Neural progenitor cell (in vitro differentiated cells): Measurements from ENCODE around the gene RBBP8NL. TPM values are rescaled to one million over a fixed set of nuclear protein-coding genes. Genes with fewer than 3 reads are reported as not detected.

Experiments used
- DNase-seq: peaks from one replicate; pipeline ENCODE4 v3.0.0-alpha.2; 2016; ENCODE audit warnings: low spot score
- H2AFZ ChIP-seq: fragments of 200-600 bp; sonication (generic); replicated peaks from 2 replicates; pipeline ENCODE4 v1.6.1; 2016; ENCODE audit warnings: antibody characterized with exemption
- H3F3A ChIP-seq: fragments of 200-600 bp; sonication (generic); 2 replicates; pipeline ENCODE4 v1.6.1; 2016; ENCODE audit warnings: antibody characterized with exemption, low read depth
- H3K27ac ChIP-seq: fragments of 200-600 bp; sonication (generic); 2 replicates; pipeline ENCODE4 v1.5.1; 2016; ENCODE audit warnings: mild to moderate bottlenecking
- H3K27me3 ChIP-seq: fragments of 200-600 bp; sonication (generic); 2 replicates; pipeline ENCODE4 v1.6.1; 2016; ENCODE audit warnings: mild to moderate bottlenecking, moderate library complexity
- H3K36me3 ChIP-seq: fragments of 200-600 bp; sonication (generic); 2 replicates; pipeline ENCODE4 v1.5.1; 2016
- H3K4me1 ChIP-seq: fragments of 200-600 bp; sonication (generic); 2 replicates; pipeline ENCODE4 v1.6.1; 2016; ENCODE audit warnings: mixed run types
- H3K4me2 ChIP-seq: fragments of 200-600 bp; sonication (generic); 2 replicates; pipeline ENCODE4 v1.6.1; 2016
- H3K4me3 ChIP-seq: fragments of 200-600 bp; sonication (generic); 2 replicates; pipeline ENCODE4 v1.5.1; 2016
- H3K79me2 ChIP-seq: fragments of 200-600 bp; sonication (generic); 2 replicates; pipeline ENCODE4 v1.6.1; 2016; ENCODE audit warnings: low read depth
- H3K9ac ChIP-seq: fragments of 200-600 bp; sonication (generic); 2 replicates; pipeline ENCODE4 v1.6.1; 2016
- H3K9me3 ChIP-seq: fragments of 200-600 bp; sonication (generic); 2 replicates; pipeline ENCODE4 v1.5.1; 2016; ENCODE audit warnings: low read depth
- H4K20me1 ChIP-seq: fragments of 200-600 bp; sonication (generic); 2 replicates; pipeline ENCODE4 v1.6.1; 2016; ENCODE audit warnings: low read depth
- H3K27ac Mint-ChIP-seq: 3 replicates; pipeline ENCODE4 v1.8.0; 2021; ENCODE audit warnings: mixed read lengths
- H3K27me3 Mint-ChIP-seq: 2 replicates; pipeline ENCODE4 v1.8.0; 2022; ENCODE audit warnings: low read depth, mild to moderate bottlenecking, inconsistent platforms, moderate library complexity, mixed read lengths; ENCODE audit not compliant: insufficient read depth
- H3K36me3 Mint-ChIP-seq: 3 replicates; pipeline ENCODE4 v1.8.0; 2021; ENCODE audit warnings: mixed read lengths
- H3K4me1 Mint-ChIP-seq: 3 replicates; pipeline ENCODE4 v1.8.0; 2021; ENCODE audit warnings: mixed read lengths
- H3K4me3 Mint-ChIP-seq: 3 replicates; pipeline ENCODE4 v1.8.0; 2021; ENCODE audit warnings: mild to moderate bottlenecking, moderate library complexity, mixed read lengths
- H3K9me3 Mint-ChIP-seq: 3 replicates; pipeline ENCODE4 v1.8.0; 2020; ENCODE audit warnings: mixed read lengths
- CTCF ChIP-seq: fragments of 200-600 bp; sonication (generic); IDR thresholded peaks from 2 replicates; pipeline ENCODE4 v1.5.1; 2017; ENCODE audit warnings: antibody characterized with exemption, mild to moderate bottlenecking
- EZH2 ChIP-seq: fragments of 200-600 bp; sonication (generic); IDR thresholded peaks from 2 replicates; pipeline ENCODE4 v1.6.1; 2017; ENCODE audit warnings: antibody characterized with exemption, mild to moderate bottlenecking, moderate library complexity
- EZH2phosphoT487 ChIP-seq: fragments of 200-600 bp; sonication (generic); IDR thresholded peaks from 2 replicates; pipeline ENCODE4 v1.6.1; 2017; ENCODE audit warnings: antibody characterized with exemption
- total RNA-seq: library from RNA; depleted of rRNA; stranded (reverse); fragments of >200 nt; gene quantifications from 2 replicates; pipeline ENCODE4 v1.2.3, GENCODE V29; 2015; ENCODE audit warnings: low replicate concordance

Gene RBBP8NL
- total RNA-seq, 1 donor from 2014 or later: not detected

- H3K4me1 Mint-ChIP-seq: peaks cover 15% of the 10 kb centered on the region
- H3K36me3 Mint-ChIP-seq: no peaks in the 10 kb centered on the region
- no peak overlapping the region for H3K4me2 ChIP-seq
- DNase-seq: no peak
- H3K4me3 Mint-ChIP-seq: no peak overlapping the region
- H3K9me3 ChIP-seq: no peaks in the 10 kb centered on the region
- H3K79me2 ChIP-seq: peaks cover 4% of the 10 kb centered on the region
- no peaks in the 10 kb centered on the region for H3K36me3 ChIP-seq
- peaks cover 10% of the 10 kb centered on the region for H3K27me3 Mint-ChIP-seq
- H3K9ac ChIP-seq: no peak overlapping the region
- no peak overlapping the region for H3K27ac ChIP-seq
- H3K4me3 ChIP-seq: no peak overlapping the region
- no peak overlapping the region for H2AFZ ChIP-seq
- H3K4me1 ChIP-seq: peaks cover 37% of the 10 kb centered on the region
- peaks cover under 1% of the 10 kb centered on the region for H4K20me1 ChIP-seq
- H3K27me3 ChIP-seq: no peaks in the 10 kb centered on the region
- TF ChIP-seq EZH2 (no peak), CTCF (no peak), EZH2phosphoT487 (no peak)
- H3K9me3 Mint-ChIP-seq: peaks cover 2% of the 10 kb centered on the region
- H3K27ac Mint-ChIP-seq: no peak overlapping the region
- H3F3A ChIP-seq: peaks cover 43% of the 10 kb centered on the region
These were observed 55.7 kb downstream of the RBBP8NL start for GRCh38 chr20:62371588-62372041.

GRCh38 chr20:62370807-62371587, 56.3 kb downstream of the RBBP8NL start:
- Histone ChIP-seq H3K4me2 (no peak overlapping the region), H3K9me3 (no peaks in the 10 kb centered on the region), H3K27ac (no peak overlapping the region), H3F3A (peaks cover 45% of the 10 kb centered on the region), H2AFZ (no peak overlapping the region), H4K20me1 (peaks cover 7% of the 10 kb centered on the region), H3K36me3 (no peaks in the 10 kb centered on the region), H3K4me3 (no peak overlapping the region), H3K27me3 (no peaks in the 10 kb centered on the region), H3K79me2 (peaks cover 10% of the 10 kb centered on the region), H3K9ac (no peak overlapping the region), H3K4me1 (peaks cover 36% of the 10 kb centered on the region)
- H3K9me3 Mint-ChIP-seq: peaks cover 2% of the 10 kb centered on the region
- TF ChIP-seq EZH2phosphoT487 (no peak), EZH2 (no peak), CTCF (no peak)
- no peaks in the 10 kb centered on the region for H3K36me3 Mint-ChIP-seq
- peaks cover 16% of the 10 kb centered on the region for H3K4me1 Mint-ChIP-seq
- H3K27me3 Mint-ChIP-seq: peaks cover 9% of the 10 kb centered on the region
- no peak for DNase-seq
- no peak overlapping the region for H3K4me3 Mint-ChIP-seq
- H3K27ac Mint-ChIP-seq: no peak overlapping the region

- Histone ChIP-seq H3K4me3 (no peak overlapping the region), H3F3A (peaks cover 45% of the 10 kb centered on the region), H3K27me3 (no peaks in the 10 kb centered on the region), H3K4me2 (peak overlapping the region; percentile 95), H3K4me1 (peaks cover 40% of the 10 kb centered on the region), H3K9me3 (no peaks in the 10 kb centered on the region), H4K20me1 (peaks cover 14% of the 10 kb centered on the region), H2AFZ (no peak overlapping the region), H3K79me2 (peaks cover 18% of the 10 kb centered on the region), H3K36me3 (no peaks in the 10 kb centered on the region), H3K9ac (no peak overlapping the region), H3K27ac (no peak overlapping the region)
- Mint-ChIP-seq H3K9me3 (peaks cover 2% of the 10 kb centered on the region), H3K27ac (no peak overlapping the region), H3K27me3 (peaks cover 9% of the 10 kb centered on the region), H3K4me1 (peaks cover 18% of the 10 kb centered on the region), H3K36me3 (no peaks in the 10 kb centered on the region), H3K4me3 (no peak overlapping the region)
- no peak for DNase-seq
- TF ChIP-seq CTCF (no peak), EZH2phosphoT487 (no peak)
These were observed 57.1 kb downstream of the RBBP8NL start for GRCh38 chr20:62370115-62370806.
